Measurements from ENCODE around the gene CCR9. TPM values are rescaled to one million over a fixed set of nuclear protein-coding genes. Genes with fewer than 3 reads are reported as not detected.
A peak's percentile ranks its signal among the peaks of the same experiment; 100 is the strongest.
"Not testable (repeated sequence)": the region's sequence is repeated elsewhere in the genome, so short reads cannot be mapped to it uniquely, and the experiment has no call there.

Gene CCR9, protein sequence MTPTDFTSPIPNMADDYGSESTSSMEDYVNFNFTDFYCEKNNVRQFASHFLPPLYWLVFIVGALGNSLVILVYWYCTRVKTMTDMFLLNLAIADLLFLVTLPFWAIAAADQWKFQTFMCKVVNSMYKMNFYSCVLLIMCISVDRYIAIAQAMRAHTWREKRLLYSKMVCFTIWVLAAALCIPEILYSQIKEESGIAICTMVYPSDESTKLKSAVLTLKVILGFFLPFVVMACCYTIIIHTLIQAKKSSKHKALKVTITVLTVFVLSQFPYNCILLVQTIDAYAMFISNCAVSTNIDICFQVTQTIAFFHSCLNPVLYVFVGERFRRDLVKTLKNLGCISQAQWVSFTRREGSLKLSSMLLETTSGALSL
- not detected in 2 replicates for total RNA-seq (2014; rRNA removed; shearing (Covaris generic); ENCODE audit: low replicate concordance)

DNA sequence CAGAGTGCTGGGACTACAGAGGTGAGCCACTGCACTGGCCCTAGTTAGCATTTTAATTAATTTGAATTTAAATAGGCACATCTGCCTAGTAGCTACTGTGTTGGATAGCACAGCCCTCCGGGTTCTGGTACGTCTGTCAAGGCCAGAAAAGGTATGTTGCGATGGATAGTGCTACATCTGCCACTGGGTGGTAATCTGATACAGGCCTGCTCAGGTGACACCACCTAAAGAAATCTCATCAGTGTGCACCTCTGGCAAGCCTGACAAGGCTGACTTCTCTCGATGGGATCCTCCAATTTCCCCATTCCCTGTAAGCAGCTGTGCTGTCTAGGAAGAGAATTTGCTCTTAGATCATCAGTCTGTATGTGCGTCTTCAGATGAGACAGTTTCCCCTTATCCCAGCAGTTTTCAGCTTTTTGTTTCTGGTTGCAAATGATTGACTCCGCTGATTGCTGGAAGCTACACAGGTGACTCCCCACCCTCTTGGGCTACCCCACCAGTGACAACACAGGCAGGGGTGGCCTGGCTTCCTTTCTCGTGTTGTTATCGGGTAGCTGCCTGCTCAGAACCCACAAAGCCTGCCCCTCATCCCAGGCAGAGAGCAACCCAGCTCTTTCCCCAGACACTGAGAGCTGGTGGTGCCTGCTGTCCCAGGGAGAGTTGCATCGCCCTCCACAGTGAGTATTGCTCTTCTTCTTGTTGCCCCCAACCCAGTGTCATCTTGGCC, at the start of gene CCR9:
Gene CCR9 (plus strand): TSS at position 565 of the 727 bp plus-strand sequence. CDS start 8,391 bp downstream, outside the sequence.
- Histone ChIP-seq H3K4me3 (no peak within 1 kb of the TSS), H3K27me3 (no peaks in the 10 kb centered on the region), H3K36me3 (no peaks in the 10 kb centered on the region), H3K9me3 (no peaks in the 10 kb centered on the region)
- no peak for DNase-seq

DNA sequence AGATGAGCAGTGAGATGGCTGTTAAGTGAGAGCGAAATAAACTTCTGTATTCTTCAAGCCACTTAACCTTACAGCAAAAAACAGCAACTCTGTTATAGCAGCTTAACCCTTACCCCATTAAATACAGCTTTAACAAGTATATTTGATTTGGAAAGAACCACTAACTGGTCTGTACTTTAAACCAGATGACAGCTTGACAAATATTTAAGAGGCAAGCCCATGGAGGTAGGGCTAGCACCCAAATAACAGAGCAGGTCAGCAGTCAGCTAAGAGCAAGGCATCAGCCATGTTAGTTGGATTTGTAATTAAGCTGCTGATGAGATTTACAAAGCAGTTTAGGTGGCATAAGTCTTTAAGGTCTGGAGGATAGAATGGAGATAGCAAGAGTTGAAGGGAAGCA, 47.9 kb upstream of the CCR9 start:
- H3K36me3 ChIP-seq = no peaks in the 10 kb centered on the region
- no peaks in the 10 kb centered on the region for H3K27me3 ChIP-seq
- no peak overlapping the region for H3K4me3 ChIP-seq
- no peaks in the 10 kb centered on the region for H3K9me3 ChIP-seq
- DNase-seq = no peak

DNA sequence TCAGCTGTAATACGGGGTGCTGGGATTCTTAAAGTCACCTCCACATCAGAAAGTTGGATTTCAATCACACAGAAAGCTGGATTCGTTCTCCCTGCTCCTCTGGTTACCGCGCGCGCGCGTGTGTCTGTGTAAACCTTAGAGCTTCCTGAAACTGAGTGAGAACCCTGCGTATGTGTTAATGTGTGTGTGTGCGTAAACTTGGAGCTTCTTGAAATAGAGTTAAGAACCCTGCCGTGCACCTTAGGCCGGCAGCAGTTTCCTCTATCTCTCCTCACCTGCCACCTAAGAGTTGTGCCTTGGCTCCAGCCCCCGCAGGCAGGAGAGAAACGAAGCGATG, 45.0 kb upstream of the CCR9 start:
- no peaks in the 10 kb centered on the region for H3K9me3 ChIP-seq
- peak overlapping the region; percentile 95 for H3K4me3 ChIP-seq
- no peaks in the 10 kb centered on the region for H3K36me3 ChIP-seq
- DNase-seq = no peak
- H3K27me3 ChIP-seq = no peaks in the 10 kb centered on the region

DNA sequence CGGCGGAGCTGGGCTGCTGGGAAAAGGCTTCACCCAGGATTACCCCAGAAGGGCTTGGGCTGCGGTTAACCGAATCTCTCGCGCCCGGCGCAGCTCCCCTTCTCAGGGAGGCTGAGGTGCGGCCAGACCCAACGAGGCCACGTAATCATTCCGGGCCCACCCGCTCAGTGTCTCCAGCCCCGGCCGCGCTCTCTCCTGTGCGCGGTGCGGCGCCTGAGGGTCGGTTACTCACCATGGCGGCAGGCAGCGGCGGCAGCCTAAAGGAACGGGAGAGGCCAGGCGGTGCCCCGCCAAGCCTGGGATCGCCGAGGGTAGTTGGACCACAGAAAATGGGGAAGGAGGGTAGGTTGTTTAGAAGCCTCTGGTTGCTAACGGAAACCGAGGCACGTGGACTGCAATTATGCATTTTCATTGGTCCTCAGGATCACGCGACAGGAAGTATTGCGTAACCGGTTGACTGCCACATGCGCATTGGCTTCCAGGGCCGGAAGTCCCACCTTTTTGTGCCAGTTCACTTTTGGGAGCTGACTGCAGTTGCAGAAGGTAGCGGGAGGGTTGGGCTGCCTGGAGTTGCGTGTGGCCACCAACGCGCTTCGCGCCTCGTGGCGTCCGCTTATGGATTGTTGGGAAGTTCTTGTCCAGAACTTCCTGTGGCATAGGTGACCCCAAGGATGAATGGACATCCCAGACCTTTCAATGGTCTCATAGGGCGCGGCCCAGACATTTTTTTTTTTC, 44.4 kb upstream of the CCR9 start, which contains the start of gene LZTFL1:
Gene LZTFL1 (minus strand): TSS at position 363 of the 735 bp plus-strand sequence. CDS start 128 bp downstream, at position 235.
- peak within 1 kb of the TSS; percentile 95 for H3K4me3 ChIP-seq
- peak; percentile 89 for DNase-seq
- H3K9me3 ChIP-seq = no peaks in the 10 kb centered on the region
- H3K36me3 ChIP-seq = no peaks in the 10 kb centered on the region
- H3K27me3 ChIP-seq = peaks cover under 1% of the 10 kb centered on the region; the same call in 1 of the 2 replicates

DNA sequence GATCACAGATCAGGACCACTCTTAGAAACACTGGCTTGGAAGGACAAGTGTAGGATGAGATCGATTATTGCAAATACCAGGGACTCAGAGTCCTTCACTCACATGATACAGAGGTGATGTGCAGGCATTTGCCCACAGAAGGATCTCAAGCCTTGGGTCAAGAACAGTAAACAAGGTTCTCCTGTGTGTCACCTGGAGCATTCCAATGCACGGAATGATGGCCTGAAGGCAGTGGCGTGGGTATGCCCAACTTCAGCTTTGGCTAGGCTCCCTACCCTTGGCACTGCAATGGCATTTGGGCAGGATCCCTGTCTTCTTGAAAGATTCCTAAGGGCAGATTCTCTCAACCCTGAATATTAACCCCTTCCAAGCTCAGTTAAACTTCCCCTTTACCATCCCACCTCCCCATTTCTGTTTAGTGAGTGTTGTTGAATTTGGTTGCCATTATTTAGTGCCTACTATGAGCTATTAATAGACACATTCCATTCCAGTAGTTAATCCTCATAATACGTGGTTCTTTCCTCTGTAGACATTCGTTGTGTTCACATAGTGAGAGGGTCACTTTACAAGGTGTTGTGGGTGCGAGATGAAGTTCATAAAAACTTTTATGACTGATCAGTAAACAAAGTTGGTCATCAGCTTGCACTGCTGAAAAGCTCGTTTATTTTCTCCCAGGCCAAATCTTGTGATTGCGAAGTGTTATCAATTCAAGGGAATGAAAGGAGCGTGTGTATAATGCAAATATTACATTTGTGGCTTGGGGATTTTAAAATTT, 43.3 kb upstream of the CCR9 start:
- Histone ChIP-seq H3K27me3 (peaks cover 4% of the 10 kb centered on the region; the same call in 1 of the 2 replicates), H3K4me3 (no peak overlapping the region), H3K36me3 (no peaks in the 10 kb centered on the region), H3K9me3 (no peaks in the 10 kb centered on the region)
- no peak for DNase-seq

DNA sequence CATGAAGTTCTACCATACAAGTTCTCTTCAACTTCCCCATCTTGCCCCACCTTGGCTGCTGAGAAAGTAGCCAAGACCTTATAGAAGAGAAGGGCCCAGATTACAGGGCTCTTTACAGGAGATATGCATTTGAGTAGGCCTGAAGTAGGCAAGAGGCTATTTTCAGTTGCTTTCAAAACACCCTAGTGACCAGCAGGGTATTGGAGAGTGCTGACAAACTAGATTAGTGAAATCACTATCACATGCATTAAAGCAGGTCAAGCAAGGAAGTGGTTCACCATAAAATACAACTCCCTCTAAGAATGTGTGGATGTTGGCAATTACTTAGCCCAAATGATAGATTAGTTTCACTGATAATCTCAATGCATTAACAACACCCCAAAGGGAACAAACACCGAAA, 41.7 kb upstream of the CCR9 start:
- Histone ChIP-seq H3K36me3 (no peaks in the 10 kb centered on the region), H3K4me3 (no peak overlapping the region), H3K27me3 (peaks cover 6% of the 10 kb centered on the region; the same call in 1 of the 2 replicates), H3K9me3 (no peaks in the 10 kb centered on the region)
- no peak for DNase-seq

DNA sequence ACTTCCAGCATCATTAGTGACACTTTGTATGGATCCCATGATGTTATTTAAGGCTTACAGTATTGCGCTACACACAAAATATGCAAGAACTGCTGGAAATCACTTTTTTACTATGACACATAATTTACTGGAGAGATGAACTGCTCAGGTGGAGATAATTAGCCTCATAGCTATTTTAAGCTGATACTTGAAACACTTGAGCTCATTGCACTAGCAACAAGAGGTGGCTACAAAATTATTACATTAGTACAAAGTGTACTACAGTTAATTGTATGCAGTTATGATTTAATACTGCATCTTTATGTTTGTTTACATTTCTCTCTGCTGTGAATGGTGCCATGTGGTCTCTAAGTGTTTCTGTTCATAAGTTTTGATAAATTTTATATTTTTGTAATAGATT, 38.0 kb upstream of the CCR9 start:
- Histone ChIP-seq H3K9me3 (no peaks in the 10 kb centered on the region), H3K27me3 (peaks cover 12% of the 10 kb centered on the region; the same call in 1 of the 2 replicates), H3K36me3 (no peaks in the 10 kb centered on the region), H3K4me3 (no peak overlapping the region)
- DNase-seq = no peak

DNA sequence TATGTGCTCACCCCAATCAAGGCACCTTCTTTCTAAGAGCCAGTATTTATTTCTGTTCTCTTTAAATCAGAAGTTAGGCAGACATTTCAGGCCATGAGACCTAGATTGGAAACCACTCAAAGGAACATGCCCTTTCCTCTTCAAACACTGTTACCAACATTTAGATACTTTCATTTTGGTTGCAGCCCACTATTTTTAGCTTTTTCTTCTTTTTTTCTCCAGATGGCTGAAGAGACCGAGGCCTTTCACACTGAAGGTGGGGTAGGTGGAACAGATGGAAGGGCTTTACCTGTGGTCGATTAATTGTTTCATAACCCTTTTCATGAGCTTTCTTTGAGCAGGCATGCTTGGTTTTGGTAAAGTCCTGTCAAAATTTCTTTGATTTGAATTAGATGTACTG, 33.5 kb upstream of the CCR9 start:
- Histone ChIP-seq H3K27me3 (peaks cover 8% of the 10 kb centered on the region; the same call in 1 of the 2 replicates), H3K9me3 (no peaks in the 10 kb centered on the region), H3K36me3 (no peaks in the 10 kb centered on the region), H3K4me3 (no peak overlapping the region)
- no peak for DNase-seq

DNA sequence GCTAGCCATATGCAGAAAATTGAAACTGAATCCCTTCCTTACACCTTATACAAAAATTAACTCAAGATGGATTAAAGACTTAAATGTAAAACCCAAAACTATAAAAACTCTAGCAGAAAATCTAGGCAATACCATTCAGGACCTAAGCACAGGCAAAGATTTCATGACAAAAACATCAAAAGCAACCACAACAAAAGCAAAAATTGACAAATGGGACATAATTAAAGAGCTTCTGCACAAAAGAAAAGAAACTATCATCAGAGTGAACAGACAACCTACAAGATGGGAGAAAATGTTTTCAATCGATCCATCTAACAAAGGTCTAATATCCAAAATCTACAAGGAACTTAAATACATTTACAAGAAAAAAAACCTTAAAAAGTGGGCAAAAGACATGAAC, 30.0 kb upstream of the CCR9 start:
- not testable (repeated sequence) for H3K27me3 ChIP-seq, H3K9me3 ChIP-seq, H3K36me3 ChIP-seq, H3K4me3 ChIP-seq, DNase-seq

DNA sequence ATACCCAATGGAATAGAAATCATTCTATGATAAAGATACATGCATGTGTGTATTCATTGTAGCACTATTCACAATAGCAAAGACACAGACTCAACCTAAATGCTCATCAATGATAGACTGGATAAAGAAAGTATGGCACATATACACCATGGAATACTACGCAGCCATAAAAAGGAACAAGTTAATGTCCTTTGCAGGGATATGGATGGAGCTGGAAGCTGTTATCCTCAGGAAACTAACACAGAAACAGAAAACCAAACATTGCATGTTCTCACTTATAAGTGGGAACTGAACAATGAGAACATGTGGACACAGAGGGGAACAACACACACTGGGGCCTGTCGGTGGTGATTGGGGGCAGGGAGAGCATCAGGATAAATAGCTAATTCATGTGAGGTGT, 29.3 kb upstream of the CCR9 start:
- not testable (repeated sequence) for DNase-seq, H3K9me3 ChIP-seq, H3K36me3 ChIP-seq, H3K4me3 ChIP-seq, H3K27me3 ChIP-seq

DNA sequence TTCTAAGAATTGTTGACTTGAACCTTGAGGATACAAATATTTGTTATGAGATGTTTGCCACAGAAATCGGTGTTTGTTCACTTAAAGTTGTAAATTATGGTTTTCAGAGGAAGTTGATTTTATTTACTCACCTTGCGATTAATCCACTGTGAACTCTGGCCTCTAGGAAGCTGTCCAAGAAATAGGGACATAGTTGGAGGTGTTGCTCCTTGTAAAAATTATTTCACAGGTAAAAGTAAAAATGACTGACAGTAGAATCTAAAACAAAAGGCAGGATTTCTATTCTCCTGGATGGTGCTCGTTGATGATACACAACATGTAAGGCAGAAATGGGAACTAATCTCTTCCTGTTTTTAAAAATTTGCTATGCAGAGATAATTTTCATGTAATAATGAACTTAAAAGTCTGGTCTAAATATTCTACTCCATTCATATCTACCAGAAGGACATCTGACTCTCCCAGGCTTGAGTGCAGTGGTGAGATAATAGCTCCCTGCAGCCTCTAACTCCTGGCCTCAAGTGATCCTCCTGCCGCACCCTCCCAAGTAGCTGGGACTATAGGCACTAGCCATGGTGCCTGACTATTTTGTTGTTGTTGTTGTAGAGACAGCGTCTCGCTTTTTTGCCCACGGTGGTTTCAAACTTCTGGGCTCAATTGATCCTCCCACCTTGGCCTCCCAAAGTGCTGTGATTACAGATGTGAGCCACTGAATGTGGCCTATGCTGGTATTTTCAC, 27.4 kb upstream of the CCR9 start:
- Histone ChIP-seq H3K27me3 (no peaks in the 10 kb centered on the region), H3K9me3 (no peaks in the 10 kb centered on the region; the same call in 1 of the 2 replicates), H3K36me3 (no peaks in the 10 kb centered on the region), H3K4me3 (no peak overlapping the region)
- DNase-seq = no peak

DNA sequence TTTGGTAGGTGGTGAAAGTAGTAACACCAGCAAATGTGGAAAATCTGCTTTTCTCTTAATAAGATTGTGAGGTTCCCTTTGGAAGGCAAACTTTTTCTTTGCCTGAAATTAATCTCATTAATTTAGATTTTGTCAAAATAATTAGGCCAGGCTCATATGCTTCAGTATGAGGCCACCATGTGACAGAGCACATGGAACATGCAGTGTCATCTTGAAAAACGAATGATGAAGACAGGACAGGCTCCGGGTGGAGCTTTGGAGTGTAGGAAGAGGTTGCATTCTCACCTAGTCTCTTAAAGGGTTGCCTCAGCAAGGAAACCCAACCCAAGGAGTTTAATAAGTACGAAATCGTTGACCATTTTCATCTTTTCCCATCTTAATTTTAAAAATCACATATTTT, 25.9 kb upstream of the CCR9 start:
- H3K27me3 ChIP-seq = no peaks in the 10 kb centered on the region; the same call in 1 of the 2 replicates
- H3K4me3 ChIP-seq = no peak overlapping the region
- no peaks in the 10 kb centered on the region for H3K36me3 ChIP-seq
- no peaks in the 10 kb centered on the region; the same call in 1 of the 2 replicates for H3K9me3 ChIP-seq
- DNase-seq = no peak

DNA sequence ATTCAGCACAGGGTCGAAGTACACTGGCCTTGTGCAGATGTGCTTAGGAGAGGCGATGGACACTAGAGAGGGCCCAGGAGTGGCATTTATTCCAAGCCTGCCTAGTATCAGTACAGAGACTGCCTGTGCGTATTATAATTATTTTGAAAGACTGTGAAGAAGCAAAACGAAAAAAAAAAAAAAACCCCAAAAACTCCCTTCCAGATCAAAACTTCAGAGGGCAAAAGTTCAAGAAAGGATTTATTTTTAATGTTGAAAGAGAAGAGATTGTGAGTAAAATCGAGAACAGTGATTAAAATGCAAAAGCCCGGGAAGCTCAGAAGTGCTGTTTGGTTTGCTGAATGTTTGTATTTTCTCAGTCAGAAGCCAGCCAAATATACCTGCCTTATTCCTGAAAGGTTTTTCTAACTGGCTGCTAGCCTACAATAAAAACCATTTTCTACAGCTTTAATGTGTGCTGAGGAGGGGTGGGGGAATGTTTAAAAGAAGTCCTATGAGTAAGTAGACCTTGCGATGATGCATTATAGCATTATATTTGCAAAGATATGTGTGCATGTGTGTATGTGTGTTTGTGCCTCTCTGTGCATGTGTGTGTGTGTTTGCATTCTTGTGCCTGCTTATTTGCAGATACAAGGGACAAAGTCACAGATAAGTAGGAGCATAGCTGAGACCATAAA, 25.2 kb upstream of the CCR9 start:
- DNase-seq = no peak
- Histone ChIP-seq H3K4me3 (no peak overlapping the region), H3K36me3 (no peaks in the 10 kb centered on the region), H3K9me3 (no peaks in the 10 kb centered on the region; the same call in 1 of the 2 replicates), H3K27me3 (no peaks in the 10 kb centered on the region; the same call in 1 of the 2 replicates)

DNA sequence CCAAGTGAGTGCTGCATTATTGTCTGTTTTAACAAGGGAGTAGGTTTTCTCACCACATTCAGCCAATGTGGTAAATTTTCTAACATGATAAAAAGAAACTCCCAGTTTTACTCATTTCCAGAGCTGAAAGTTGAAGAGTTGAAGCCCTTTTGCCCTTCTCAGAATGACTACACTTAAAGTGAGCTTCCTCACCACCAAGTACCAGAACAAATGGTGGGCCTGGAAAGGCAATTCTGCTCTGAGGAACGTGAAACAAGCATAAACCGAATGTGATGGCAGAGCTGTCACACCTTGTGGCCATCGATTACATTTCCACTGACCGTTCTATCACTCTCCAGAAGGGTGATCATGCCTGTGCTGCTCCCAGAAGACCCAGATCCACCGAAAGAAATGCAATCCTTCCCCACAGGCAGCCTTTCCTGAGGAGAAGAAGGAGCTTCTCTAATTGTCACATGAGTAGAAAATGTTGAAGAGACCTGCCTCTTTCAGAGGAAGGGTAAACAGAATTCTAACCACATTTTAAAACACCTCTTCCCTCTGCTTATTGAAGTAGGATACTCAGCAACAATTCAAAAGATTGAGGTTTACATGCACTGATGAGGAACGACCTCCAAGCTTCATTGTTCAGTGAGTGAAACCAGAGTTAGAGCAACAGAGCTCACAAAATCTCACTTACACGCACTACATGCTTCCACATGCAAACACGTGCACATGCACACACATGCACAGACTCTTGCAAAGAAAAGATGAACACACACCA, 21.4 kb upstream of the CCR9 start:
- no peaks in the 10 kb centered on the region; the same call in 1 of the 2 replicates for H3K27me3 ChIP-seq
- H3K4me3 ChIP-seq = no peak overlapping the region
- H3K36me3 ChIP-seq = no peaks in the 10 kb centered on the region
- H3K9me3 ChIP-seq = no peaks in the 10 kb centered on the region; the same call in 1 of the 2 replicates
- DNase-seq = no peak
